Liver (tissue), 9 donors: Measurements from ENCODE around the gene RDH12. TPM values are rescaled to one million over a fixed set of nuclear protein-coding genes. Genes with fewer than 3 reads are reported as not detected.

Experiments
- DNase-seq: peaks from one replicate; pipeline ENCODE4 v3.0.0-alpha.2; 2017; ENCODE audit warnings: low spot score
- H3K27ac ChIP-seq, 2 donors: one replicate each; pipeline ENCODE4 v1.7.0; 2013; ENCODE audit warnings: inconsistent platforms in 2 of 2, low read length in 2 of 2, control low read depth in 1 of 2, low read depth in 1 of 2, mild to moderate bottlenecking in 1 of 2
- H3K27me3 ChIP-seq, 4 donors: one replicate each; pipeline versions ENCODE4 v1.6.1 to v1.7.0; 2013; ENCODE audit warnings: low read length in 3 of 4, inconsistent platforms in 1 of 4, mild to moderate bottlenecking in 1 of 4, moderate library complexity in 1 of 4; ENCODE audit not compliant: control insufficient read depth in 4 of 4, insufficient read depth in 4 of 4
- H3K36me3 ChIP-seq, 4 donors: one replicate each; pipeline versions ENCODE4 v1.6.1 to v1.7.0; 2013; ENCODE audit warnings: low read length in 3 of 4, mild to moderate bottlenecking in 3 of 4, low read depth in 1 of 4, moderate library complexity in 1 of 4; ENCODE audit not compliant: control insufficient read depth in 4 of 4, insufficient read depth in 3 of 4
- H3K4me1 ChIP-seq, 4 donors: one replicate each; pipeline versions ENCODE4 v1.6.1 to v1.7.0; 2013; ENCODE audit warnings: low read length in 3 of 4, mild to moderate bottlenecking in 3 of 4, moderate library complexity in 1 of 4; ENCODE audit not compliant: control insufficient read depth in 4 of 4, insufficient read depth in 4 of 4
- H3K4me3 ChIP-seq, 3 donors: one replicate each; pipeline versions ENCODE4 v1.6.1 to v1.7.0; 2013; ENCODE audit warnings: low read length in 3 of 3, control low read depth in 1 of 3, low read depth in 1 of 3, mild to moderate bottlenecking in 1 of 3
- H3K9ac ChIP-seq, 2 donors: one replicate each; pipeline ENCODE4 v1.7.0; 2013; ENCODE audit warnings: low read length in 2 of 2, mild to moderate bottlenecking in 2 of 2, moderate library complexity in 2 of 2, control low read depth in 1 of 2, low read depth in 1 of 2
- H3K9me3 ChIP-seq, 4 donors: one replicate each; pipeline versions ENCODE4 v1.6.1 to v1.7.0; 2013; ENCODE audit warnings: low read length in 3 of 4; ENCODE audit not compliant: control insufficient read depth in 4 of 4
- EGR1 ChIP-seq, 2 donors: IDR thresholded peaks; 2 replicates each; pipeline ENCODE4 v1.6.1; 2016 to 2018; ENCODE audit warnings: antibody characterized with exemption in 2 of 2, low read depth in 2 of 2
- FOXA1 ChIP-seq: IDR thresholded peaks from 2 replicates; pipeline ENCODE4 v1.6.1; 2016; ENCODE audit warnings: antibody characterized with exemption
- FOXA2 ChIP-seq: IDR thresholded peaks from 2 replicates; pipeline ENCODE4 v1.6.1; 2016; ENCODE audit warnings: antibody characterized with exemption
- GABPA ChIP-seq, 2 donors: IDR thresholded peaks in 1 of 2; conservative IDR thresholded peaks in 1 of 2; 2 replicates each; pipeline ENCODE4 v1.6.1; 2016; ENCODE audit warnings: antibody characterized with exemption in 2 of 2, mild to moderate bottlenecking in 1 of 2, moderate library complexity in 1 of 2
- HNF4A ChIP-seq, 2 donors: conservative IDR thresholded peaks; 2 replicates each; pipeline ENCODE4 v1.6.1; 2016; ENCODE audit warnings: antibody characterized with exemption in 2 of 2, mild to moderate bottlenecking in 2 of 2
- HNF4G ChIP-seq: IDR thresholded peaks from 2 replicates; pipeline ENCODE4 v1.6.1; 2016; ENCODE audit warnings: antibody characterized with exemption
- JUND ChIP-seq, 2 donors: IDR thresholded peaks; 2 replicates each; pipeline ENCODE4 v1.6.1; 2016; ENCODE audit warnings: antibody characterized with exemption in 2 of 2
- NR2F2 ChIP-seq: IDR thresholded peaks from 2 replicates; pipeline ENCODE4 v1.6.1; 2016; ENCODE audit warnings: antibody characterized with exemption
- RAD21 ChIP-seq, 2 donors: IDR thresholded peaks; 2 replicates each; pipeline ENCODE4 v1.6.1; 2016; ENCODE audit warnings: antibody characterized with exemption in 2 of 2, mild to moderate bottlenecking in 2 of 2
- RXRA ChIP-seq, 2 donors: IDR thresholded peaks; 2 replicates each; pipeline ENCODE4 v1.6.1; 2017 to 2018; ENCODE audit warnings: antibody characterized with exemption in 2 of 2, mild to moderate bottlenecking in 1 of 2
- SP1 ChIP-seq: IDR thresholded peaks from 2 replicates; pipeline ENCODE4 v1.6.1; 2018; ENCODE audit warnings: antibody characterized with exemption, mild to moderate bottlenecking
- TAF1 ChIP-seq: conservative IDR thresholded peaks from 2 replicates; pipeline ENCODE4 v1.6.1; 2016; ENCODE audit warnings: antibody characterized with exemption, mild to moderate bottlenecking
- YY1 ChIP-seq: IDR thresholded peaks from 2 replicates; pipeline ENCODE4 v1.6.1; 2016; ENCODE audit warnings: antibody characterized with exemption, mild to moderate bottlenecking
- WGBS: extraction: QIAGEN DNeasy Blood & Tissue Kit; methylation state at CpG from one replicate; pipeline ENCODE4 v1.1.7; 2013; 5-methylcytosine and 5-hydroxymethylcytosine counted together
- polyA plus RNA-seq, 2 donors: library from polyadenylated mRNA; stranded (reverse) in 1 of 2; unstranded in 1 of 2; fragments of 200-250 nt in 1 of 2; fragments of >200 nt in 1 of 2; fragmentation: Nextera tagmentation in 1 of 2; extraction: Ambion mirVana in 1 of 2; gene quantifications; one replicate each; pipeline versions ENCODE4 v1.2.1 to v1.2.3, GENCODE V29; 2013 to 2015
- total RNA-seq, 2 donors: library from RNA; depleted of rRNA; stranded (reverse); fragments of >200 nt; gene quantifications; one replicate each; pipeline ENCODE4 v1.2.3, GENCODE V29; 2014
- TF ChIP-seq, protein P1 (sequence below): IDR thresholded peaks from 2 replicates; pipeline ENCODE4 v1.6.1; 2016; ENCODE audit warnings: antibody characterized with exemption, mild to moderate bottlenecking
- TF ChIP-seq, protein P2 (sequence below): IDR thresholded peaks from 2 replicates; pipeline ENCODE4 v1.6.1; 2016; ENCODE audit warnings: antibody characterized with exemption
- TF ChIP-seq, protein P3 (sequence below): IDR thresholded peaks from 2 replicates; pipeline ENCODE4 v1.6.1; 2016; ENCODE audit warnings: antibody characterized with exemption
- TF ChIP-seq, protein P4 (sequence below): IDR thresholded peaks from 2 replicates; pipeline ENCODE4 v1.6.1; 2016; ENCODE audit warnings: antibody characterized with exemption
- TF ChIP-seq, protein P5 (sequence below): fragments of 150-350 bp; IDR thresholded peaks from 2 replicates; pipeline ENCODE4 v1.5.1; 2017; ENCODE audit warnings: improper control_type of control experiment, low read depth, low read length; ENCODE audit not compliant: missing input control
- donor health status: healthy.
- donor health status: healthy.
- donor health status: healthy.
- donor health status: healthy.
- donor health status: healthy.

The RDH12 gene
- total and polyA plus RNA-seq, 4 donors = 0.09 to 3.4 (median 0.91) TPM

DNA sequence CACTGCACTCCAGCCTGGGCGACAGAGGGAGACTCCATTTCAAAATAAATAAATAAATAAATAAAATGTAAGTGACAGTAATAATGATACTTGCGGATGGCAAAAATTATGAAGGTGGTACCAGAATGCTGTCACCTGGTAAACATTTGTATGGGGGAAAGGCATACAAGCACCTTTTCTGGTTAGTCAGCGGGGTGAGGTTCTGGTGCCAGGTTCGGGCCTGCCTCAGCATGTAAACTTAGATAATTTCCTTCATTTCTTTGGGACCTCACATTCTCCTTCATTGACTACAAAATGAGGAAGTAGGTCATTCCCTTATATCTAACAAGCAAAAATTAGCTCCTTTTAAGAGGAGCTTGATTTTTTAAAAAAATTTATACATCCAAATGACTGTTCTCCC is 38.1 kb upstream of the RDH12 start (continued):
- TF ChIP-seq, protein P1, sequence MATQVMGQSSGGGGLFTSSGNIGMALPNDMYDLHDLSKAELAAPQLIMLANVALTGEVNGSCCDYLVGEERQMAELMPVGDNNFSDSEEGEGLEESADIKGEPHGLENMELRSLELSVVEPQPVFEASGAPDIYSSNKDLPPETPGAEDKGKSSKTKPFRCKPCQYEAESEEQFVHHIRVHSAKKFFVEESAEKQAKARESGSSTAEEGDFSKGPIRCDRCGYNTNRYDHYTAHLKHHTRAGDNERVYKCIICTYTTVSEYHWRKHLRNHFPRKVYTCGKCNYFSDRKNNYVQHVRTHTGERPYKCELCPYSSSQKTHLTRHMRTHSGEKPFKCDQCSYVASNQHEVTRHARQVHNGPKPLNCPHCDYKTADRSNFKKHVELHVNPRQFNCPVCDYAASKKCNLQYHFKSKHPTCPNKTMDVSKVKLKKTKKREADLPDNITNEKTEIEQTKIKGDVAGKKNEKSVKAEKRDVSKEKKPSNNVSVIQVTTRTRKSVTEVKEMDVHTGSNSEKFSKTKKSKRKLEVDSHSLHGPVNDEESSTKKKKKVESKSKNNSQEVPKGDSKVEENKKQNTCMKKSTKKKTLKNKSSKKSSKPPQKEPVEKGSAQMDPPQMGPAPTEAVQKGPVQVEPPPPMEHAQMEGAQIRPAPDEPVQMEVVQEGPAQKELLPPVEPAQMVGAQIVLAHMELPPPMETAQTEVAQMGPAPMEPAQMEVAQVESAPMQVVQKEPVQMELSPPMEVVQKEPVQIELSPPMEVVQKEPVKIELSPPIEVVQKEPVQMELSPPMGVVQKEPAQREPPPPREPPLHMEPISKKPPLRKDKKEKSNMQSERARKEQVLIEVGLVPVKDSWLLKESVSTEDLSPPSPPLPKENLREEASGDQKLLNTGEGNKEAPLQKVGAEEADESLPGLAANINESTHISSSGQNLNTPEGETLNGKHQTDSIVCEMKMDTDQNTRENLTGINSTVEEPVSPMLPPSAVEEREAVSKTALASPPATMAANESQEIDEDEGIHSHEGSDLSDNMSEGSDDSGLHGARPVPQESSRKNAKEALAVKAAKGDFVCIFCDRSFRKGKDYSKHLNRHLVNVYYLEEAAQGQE = no peak

DNA sequence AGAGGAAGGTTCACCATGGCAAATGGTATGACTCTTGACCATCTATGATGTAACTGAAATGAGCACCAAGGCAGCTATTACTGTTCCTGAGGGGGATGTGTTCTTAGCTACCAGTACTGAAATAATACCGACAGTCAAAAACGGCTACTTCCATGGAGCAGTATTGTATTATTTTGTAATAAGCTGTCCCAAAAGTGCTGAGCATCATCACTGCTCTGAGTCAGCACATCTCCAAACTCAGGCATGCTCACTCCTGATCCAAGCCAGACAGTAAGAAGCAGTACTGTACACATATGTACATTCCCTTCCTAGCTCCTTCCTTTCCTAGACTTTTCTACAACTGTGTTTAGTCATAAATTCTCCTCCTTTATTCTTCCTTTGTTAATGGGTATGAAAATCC is 35.8 kb upstream of the RDH12 start:
- Histone ChIP-seq H3K36me3 (peaks cover 0 to 1% (median 0%) of the 10 kb centered on the region in 4 donors), H3K4me3 (no peak overlapping the region), H3K9ac (no peak overlapping the region), H3K27me3 (no peaks in the 10 kb centered on the region), H3K9me3 (no peaks in the 10 kb centered on the region), H3K4me1 (peaks cover 0 to 4% (median 0%) of the 10 kb centered on the region in 4 donors), H3K27ac (no peak overlapping the region)
- WGBS = 87% methylated on average over 2 of the region's 2 CpGs
- DNase-seq = no peak
- no peak for TF ChIP-seq FOXA2
- TF ChIP-seq, protein P1 = no peak
- TF ChIP-seq HNF4G = no peak
- TF ChIP-seq GABPA (IDR thresholded peaks at IDR 0.05 in 1 of 2, conservative IDR thresholded peaks at IDR 0.05 in 1 of 2) = no peak
- TF ChIP-seq, protein P2, sequence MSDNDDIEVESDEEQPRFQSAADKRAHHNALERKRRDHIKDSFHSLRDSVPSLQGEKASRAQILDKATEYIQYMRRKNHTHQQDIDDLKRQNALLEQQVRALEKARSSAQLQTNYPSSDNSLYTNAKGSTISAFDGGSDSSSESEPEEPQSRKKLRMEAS = no peak
- TF ChIP-seq, protein P3, sequence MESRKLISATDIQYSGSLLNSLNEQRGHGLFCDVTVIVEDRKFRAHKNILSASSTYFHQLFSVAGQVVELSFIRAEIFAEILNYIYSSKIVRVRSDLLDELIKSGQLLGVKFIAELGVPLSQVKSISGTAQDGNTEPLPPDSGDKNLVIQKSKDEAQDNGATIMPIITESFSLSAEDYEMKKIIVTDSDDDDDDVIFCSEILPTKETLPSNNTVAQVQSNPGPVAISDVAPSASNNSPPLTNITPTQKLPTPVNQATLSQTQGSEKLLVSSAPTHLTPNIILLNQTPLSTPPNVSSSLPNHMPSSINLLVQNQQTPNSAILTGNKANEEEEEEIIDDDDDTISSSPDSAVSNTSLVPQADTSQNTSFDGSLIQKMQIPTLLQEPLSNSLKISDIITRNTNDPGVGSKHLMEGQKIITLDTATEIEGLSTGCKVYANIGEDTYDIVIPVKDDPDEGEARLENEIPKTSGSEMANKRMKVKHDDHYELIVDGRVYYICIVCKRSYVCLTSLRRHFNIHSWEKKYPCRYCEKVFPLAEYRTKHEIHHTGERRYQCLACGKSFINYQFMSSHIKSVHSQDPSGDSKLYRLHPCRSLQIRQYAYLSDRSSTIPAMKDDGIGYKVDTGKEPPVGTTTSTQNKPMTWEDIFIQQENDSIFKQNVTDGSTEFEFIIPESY = no peak
- no peak for TF ChIP-seq SP1
- TF ChIP-seq NR2F2 = no peak
- TF ChIP-seq, protein P4, sequence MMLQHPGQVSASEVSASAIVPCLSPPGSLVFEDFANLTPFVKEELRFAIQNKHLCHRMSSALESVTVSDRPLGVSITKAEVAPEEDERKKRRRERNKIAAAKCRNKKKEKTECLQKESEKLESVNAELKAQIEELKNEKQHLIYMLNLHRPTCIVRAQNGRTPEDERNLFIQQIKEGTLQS = no peak
- no peak for TF ChIP-seq JUND (IDR thresholded peaks at IDR 0.05)
- TF ChIP-seq RXRA (IDR thresholded peaks at IDR 0.05) = no peak
- TF ChIP-seq, protein P5, sequence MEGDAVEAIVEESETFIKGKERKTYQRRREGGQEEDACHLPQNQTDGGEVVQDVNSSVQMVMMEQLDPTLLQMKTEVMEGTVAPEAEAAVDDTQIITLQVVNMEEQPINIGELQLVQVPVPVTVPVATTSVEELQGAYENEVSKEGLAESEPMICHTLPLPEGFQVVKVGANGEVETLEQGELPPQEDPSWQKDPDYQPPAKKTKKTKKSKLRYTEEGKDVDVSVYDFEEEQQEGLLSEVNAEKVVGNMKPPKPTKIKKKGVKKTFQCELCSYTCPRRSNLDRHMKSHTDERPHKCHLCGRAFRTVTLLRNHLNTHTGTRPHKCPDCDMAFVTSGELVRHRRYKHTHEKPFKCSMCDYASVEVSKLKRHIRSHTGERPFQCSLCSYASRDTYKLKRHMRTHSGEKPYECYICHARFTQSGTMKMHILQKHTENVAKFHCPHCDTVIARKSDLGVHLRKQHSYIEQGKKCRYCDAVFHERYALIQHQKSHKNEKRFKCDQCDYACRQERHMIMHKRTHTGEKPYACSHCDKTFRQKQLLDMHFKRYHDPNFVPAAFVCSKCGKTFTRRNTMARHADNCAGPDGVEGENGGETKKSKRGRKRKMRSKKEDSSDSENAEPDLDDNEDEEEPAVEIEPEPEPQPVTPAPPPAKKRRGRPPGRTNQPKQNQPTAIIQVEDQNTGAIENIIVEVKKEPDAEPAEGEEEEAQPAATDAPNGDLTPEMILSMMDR = no peak
- no peak for TF ChIP-seq FOXA1
- TF ChIP-seq TAF1 = no peak
- no peak for TF ChIP-seq YY1
- no peak for TF ChIP-seq RAD21 (IDR thresholded peaks at IDR 0.05)
- TF ChIP-seq HNF4A (conservative IDR thresholded peaks at IDR 0.05) = no peak
- no peak for TF ChIP-seq EGR1 (IDR thresholded peaks at IDR 0.05; ENCODE audit: low read depth in 2 of 2)
